ENCODE results near the gene THSD4.
"Not testable (repeated sequence)": the region's sequence is repeated elsewhere in the genome, so short reads cannot be mapped to it uniquely, and the experiment has no call there.

The THSD4 gene

DNA sequence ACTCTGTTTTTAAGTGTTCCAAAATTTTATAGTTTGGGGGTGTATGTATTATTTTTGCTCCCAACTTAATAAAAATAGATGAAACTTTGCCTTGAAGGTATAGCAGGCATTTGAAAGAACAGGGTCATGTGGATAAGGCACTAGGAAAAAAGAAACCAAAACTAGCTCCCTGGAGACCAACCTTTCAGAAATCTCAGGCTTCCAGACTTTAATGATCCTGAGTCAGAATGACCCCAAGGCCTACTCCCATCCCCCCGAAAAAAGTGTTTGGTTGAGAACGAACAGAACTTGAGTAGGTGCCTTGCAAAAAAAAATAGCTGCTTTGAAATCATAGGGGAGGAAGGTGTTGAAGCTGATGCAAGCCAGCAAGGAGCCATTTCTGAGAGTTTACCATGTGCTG, 309.5 kb downstream of the THSD4 start:
- DNase-seq (ENCODE audit: low read depth in 2 of 2): no peak

DNA sequence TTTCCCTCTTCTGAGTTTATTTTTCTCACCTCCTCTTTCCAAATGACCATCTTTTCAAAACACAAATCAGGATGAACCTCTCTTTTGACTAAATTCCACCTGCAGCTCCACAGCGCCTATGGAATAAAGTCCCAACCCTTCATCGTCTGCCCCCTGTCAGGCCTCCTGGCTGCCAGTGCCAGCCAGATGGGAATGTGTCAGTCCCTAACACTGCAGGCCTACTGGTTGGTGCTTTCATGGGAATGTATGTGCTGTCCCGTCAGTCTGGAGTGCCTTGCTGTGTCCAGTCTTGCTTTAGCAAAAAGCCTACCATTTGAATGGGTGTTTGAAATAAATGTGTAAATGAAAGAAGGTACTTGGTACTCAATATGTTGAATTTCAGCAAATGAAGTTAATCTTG, 310.1 kb downstream of the THSD4 start:
- no peak for DNase-seq (ENCODE audit: low read depth in 2 of 2)

DNA sequence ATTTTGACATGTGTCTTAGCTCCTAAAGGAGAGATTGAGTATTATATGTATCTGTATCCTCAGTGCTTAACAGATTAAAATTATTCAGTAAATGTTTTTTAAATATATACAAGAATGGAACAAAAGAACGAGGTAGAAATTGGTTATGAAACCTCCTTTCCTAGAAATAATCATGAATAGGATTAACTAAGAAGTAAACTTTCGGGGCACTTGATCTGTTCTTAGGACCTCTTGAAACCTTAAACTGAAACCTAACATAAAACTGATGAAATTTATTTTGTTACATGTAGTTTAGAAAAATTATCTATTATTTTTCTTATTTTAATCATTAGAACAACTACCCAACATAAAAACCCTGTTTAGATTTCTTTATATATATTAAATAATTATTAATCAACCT, 311.5 kb downstream of the THSD4 start:
- DNase-seq (ENCODE audit: low read depth in 2 of 2): no peak

DNA sequence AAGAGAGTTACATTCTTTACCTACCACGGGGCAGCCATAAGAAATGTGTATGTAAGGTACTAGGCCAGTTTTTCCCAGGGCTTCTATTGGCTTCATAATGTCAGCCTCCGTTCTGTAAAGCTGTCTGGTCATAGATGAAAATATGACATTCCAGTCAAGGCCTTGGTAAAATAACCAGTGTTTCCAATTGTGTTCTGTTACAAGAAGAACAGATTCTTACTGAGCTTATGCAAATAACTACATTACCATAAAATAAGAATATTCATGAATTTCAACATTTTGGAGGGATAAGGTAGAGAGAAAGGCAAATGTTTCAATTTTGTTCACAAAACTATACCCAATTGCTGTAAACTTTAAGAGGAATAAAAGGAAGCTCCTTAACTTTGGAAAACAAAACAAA, 315.5 kb downstream of the THSD4 start:
- no peak for DNase-seq (ENCODE audit: low read depth in 2 of 2)

DNA sequence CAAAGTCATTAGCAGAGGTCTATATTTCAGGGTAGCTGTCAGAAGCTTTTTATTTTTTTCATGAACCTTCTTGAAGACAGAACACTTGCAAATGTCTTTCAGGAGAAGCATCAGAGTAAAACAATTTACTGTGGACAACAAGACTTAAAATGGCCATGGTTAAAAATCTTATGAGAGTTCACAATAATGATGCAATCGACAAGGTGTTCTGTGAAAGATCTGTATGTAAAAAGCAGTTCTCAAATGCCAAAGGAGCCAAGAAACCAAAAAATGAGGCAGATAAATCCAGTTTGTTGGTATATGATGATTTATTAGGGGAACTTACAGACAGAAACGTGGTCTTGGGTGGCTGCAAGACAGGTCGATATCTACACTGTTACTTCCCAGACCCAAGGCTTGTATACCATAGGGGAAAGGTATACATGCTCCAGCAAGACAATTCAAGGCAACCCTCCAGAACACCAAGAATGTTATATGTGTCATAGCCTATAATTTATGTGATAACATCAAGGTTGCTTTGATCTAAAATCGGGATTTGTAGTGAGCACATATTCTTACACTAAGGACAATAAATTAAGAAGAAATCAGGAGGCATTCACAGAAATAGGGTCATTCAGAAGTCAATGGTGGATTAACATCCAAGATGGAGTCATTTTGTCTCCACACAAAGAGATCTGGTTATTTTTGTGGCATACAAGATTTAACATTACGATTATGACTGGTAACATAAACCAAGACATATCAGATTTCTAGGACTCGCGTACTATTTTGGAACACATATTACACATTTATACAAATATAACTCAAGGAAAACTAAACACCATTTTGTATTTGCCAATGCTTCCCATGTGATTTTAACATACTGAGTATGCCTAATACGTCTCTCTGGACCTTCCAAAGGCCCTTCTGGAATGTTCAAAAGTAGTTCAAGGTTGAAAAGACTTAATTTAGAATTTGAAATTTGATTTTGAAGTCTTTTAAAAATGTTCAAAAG, 316.4 kb downstream of the THSD4 start:
- DNase-seq (ENCODE audit: low read depth in 2 of 2): no peak

DNA sequence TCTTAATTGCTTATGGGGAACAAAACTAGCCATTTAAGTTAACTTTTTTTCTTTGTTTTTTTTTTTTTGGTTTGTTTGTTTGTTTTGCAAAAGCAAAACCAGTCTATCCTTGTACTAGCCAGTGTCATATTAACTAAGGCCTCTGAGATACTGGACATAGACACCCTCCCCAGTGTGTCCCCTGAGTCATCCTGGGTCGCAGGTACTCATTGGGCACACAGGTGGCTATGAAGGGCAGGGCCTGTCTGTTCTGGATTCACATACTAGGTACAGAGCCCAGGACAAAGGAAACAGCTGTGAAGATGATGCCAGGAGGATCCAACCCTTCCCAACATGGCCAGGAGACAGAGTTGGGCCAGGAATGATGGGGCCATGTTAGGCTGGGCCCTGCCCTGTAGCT, 318.1 kb downstream of the THSD4 start:
- no peak for DNase-seq (ENCODE audit: low read depth in 2 of 2)

DNA sequence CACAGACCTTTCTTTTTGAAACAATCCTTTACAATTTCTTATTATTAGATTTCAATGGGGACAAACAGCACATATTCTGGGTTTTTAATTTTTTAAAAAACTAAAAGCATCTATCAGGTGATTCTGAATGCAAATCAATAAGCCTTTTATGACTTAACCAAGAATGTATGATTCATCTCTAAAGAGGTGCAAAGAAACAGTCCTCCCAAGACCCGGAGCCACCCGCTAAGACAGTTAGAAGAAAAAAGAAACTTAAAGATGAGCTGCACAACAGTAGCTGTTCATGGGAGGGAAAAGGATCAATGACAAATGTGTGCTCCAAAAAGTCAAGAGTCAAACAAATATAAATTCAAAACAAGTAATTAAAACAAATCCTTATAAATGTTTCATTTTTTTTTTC, 319.5 kb downstream of the THSD4 start:
- no peak for DNase-seq (ENCODE audit: low read depth in 2 of 2)

DNA sequence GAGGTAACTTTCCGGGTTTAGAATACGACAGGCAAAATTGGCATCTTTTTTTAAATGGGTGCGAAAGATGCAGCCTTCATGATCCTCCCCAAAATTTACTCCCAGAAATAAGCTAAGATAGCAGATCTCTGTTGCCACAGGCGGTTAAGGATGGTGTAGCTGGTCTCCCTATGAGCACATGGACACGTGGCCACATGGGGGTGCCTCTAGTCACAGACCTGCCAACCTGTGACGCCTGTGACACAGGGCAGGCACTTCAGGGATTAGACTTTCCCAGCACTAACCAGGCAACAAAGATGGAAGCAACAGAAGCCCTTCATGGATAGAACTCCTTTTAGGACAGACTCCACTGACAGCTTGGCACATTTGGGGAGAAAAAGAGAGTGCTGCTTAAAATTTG, 320.3 kb downstream of the THSD4 start:
- no peak for DNase-seq (ENCODE audit: low read depth in 2 of 2)

DNA sequence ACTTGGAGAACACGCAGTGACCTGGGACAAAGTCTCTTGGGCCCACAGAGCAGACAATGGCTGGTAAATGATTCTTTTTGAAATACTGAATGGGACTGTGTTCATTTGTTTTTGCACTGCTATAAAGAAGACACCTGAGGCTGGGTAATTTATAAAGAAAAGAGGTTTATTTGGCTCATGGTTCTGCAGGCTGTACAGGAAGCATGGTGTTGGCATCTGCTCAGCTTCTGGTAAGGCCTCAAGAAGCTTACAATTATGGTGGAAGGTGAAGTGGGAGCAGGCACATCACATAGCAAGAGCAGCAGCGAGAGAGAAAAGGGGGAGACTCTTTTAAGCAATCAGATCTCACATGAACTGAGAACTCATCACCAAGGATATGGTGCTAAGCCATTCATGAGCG, 321.6 kb downstream of the THSD4 start:
- no peak for DNase-seq (ENCODE audit: low read depth in 2 of 2)

DNA sequence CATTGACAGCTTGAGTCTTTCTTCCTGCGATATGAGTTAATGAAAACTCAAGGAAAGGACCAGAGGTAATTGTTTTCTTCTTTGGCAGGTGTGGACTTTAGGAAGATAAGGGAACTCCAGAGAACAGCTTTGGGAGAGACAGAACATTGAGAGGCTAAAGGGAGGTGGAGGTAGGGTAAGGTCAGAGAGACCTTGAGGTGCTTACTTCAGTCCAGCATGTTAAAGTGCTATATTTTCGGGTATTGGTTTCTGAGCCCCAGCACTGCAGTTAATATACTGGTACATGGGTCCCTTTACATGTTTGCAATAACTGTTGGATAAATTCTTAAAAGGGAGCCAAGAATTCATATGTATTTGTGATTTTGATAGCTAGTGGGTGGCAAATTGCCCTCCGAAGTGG, 322.1 kb downstream of the THSD4 start:
- no peak for DNase-seq (ENCODE audit: low read depth in 2 of 2)

DNA sequence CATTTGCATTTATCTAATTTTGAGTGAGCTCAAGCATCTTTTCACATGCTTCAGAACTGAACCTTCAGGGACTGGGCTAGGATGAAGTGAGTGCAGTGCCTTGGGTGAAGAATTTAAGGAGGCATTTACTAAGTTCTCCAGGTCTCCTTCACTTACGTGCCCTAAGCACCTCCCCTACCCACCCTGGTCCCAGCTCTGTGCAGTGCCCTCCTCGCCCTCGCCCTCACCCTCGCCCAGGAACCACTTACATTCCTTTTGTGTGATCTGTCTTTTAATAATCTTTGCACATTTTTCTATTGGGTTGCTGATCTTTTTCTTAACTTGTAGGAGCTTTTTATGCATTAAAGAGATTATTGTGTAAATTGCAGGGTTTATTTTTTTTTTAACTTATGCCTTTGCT, 322.6 kb downstream of the THSD4 start:
- DNase-seq (ENCODE audit: low read depth in 2 of 2): no peak

DNA sequence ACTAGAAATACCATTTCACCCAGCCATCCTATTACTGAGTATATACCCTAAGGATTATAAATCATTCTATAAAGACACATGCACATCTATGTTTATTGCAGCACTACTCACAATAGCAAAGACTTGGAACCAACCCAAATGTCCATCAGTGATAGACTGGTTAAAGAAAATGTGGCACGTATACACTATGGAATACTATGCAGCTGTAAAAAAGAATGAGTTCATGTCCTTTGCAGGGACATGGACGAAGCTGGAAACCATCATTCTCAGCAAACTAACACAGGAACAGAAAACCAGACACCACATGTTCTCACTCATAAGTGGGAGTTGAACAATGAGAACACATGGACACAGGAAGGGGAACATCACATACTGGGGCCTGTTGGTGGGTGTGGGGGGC, 324.2 kb downstream of the THSD4 start:
- DNase-seq (ENCODE audit: low read depth in 2 of 2): not testable (repeated sequence)

DNA sequence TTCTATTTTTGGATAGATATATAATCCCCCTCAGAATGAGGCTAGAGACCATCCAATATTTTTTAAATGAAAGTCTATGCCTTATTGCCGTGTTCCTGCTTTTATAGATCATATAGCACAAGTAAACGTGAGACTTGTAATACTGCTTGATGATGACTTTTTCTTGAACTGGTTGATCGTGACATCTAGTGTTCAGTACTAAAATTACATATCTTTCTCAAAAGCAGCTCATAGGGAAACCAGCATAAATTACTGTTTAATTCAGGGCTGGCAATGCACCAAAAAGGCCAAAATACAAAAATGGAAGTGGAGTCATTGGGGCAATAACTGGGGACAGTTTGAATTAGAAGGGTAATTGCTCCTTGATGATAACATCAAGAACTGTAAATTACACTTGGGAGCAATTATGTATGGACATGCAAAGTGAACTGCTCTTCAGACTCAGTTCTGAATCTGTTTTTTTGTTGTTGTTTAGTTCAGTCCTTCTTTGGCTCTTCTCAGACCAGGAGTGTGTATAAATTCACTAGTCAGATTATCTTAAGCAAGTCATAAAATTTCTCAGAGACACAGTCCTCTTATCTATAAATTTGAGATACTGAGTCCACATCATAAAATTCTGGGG, 325.3 kb downstream of the THSD4 start:
- no peak for DNase-seq (ENCODE audit: low read depth in 2 of 2)

DNA sequence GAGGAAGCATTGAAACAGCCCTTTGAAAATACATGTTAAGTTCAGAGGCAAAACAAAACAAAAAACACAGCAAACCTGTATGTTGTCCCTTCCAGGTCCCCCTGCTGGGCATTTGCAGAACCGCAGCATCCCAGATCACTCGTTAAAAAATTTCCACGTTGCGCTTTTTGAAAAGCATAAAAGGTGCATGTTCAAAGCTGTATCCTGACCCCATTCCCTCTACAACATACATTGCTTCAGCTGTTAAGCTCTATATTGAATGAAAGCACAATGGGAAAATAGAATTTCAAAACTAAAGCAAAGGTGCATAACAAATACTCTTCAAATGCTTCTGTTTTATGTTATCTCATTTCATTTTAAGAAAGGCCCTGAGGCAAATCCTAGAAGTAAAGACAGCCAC, 328.3 kb downstream of the THSD4 start:
- DNase-seq (ENCODE audit: low read depth in 2 of 2): peak in 1 of 2 donors; percentile 4

DNA sequence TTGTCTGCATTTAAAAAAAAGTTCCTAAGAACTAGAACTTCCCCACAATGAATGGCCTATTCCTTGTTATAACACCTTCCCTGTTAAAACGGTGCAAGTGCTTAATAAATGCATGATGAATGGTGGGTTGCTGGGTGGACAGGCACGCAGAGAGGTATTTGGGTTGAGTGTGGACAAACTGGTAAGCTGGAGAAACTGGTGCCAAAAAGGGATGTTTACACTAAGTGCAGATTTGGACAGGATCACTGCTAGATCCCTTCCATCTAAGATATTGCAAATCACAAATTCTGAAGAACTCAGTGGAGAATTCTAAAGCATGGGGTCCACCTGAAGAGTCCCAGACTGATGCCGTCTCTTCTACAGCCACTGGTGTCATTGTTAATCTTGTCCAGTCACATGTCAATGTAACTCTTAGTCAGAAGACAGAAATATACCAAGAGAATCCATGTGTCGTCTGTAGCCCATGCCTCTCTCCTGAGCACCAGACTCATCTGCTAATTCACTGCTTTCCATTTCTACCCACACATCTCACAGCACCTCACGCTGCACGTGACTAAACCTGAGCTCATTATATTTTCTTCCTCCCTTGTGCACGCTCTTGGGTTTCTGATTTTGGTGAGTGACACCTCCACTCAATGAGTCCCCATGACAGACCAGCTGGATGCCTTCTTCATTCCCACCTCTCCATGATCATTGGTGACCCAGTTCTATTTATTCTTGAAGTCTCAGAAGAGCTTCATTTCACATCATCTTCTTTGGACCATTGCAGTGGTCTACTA, 328.9 kb downstream of the THSD4 start:
- DNase-seq (ENCODE audit: low read depth in 2 of 2): no peak

DNA sequence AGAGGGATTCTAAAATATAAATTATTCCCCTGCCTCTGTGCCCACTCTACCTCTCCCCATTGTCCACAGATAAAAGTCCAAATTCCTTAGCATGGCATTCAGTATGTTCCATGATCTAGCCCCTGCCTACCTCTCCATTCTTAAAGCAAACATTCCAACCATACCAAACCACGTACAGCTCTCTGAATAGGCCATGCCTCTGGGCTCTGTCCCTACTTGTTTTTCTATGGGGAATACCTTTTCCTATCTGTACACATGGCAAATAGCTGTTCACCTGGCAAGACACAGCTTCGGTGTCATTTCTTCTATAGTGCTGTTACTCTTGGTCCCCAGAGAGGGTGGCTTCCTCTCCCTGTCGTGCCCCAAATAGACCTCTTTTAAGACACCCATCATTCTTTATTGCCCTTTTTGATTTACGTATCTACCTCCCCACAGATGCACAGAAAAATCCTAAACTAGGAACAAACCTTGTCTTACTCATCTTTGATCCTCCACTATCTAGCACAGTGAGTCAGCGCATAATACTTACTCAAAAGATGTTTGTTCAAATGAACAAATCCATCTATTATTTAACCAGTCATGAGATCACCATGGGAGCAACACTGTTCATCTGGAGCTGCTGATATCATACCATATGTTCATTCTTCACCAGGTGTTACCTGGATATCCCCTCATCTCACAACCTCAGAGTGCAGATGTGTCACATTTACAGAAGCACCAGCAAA, 329.8 kb downstream of the THSD4 start:
- DNase-seq (ENCODE audit: low read depth in 2 of 2): no peak

DNA sequence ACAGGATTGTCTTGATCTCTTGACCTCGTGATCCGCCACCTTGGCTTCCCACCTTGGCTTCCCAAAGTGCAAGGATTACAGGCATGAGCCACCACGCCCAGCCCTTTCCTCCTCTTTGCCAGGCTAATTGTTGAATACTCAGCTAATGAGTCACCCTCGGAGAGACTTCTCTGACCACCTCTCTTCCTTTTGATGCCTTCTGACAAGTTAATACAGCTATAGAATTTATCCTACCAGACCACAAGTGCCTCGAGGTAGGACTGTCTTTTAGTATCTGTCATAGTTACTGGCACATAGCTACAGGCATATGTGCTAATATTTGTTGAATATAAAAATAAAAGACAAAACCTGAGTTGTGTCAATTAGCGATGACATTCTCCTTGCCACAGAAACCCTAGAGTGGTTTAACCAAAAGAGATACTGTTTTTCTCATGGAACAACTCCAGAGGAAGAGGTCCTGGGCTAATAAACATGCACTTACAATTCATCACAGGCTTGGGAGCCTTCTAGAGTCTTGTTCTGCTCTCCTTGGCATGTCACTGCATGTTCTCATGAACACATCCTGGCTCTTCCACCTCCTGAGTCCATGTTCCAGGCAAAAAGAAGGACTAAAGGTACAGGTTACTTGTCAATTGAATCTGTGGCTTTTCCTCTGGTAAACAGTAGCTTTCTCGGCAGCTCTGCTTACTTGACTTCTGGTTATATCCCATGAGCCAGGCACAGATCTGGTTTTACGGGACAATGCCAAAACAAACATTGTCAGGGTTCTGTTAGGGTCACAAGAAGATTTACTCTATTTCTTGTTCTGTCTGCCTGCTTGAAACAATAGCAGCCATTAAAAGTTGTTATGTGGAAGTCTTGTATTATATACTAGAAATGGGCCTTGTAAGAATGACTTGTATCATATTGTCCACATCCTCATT, 332.3 kb downstream of the THSD4 start:
- no peak for DNase-seq (ENCODE audit: low read depth in 2 of 2)

DNA sequence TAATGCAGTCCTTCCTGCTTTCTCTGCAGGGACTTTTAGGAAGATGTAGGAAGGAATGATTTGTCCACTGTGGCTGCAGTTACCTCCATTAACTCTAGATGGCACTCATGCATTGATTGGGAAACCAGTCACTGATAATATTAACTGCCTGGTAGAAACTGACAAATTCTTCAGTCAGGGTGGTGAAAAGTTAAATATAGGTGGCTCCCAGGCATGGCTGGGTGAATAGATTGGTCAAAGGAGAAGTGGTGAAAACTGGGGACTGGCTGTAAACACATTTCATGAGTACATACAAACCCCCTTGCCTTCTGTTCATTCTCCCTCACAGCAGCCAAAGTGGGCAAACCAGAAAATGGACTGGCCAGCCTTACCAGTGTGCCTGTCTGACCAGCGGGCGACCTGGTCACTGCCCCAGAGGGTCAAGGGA, 333.4 kb downstream of the THSD4 start:
- no peak for DNase-seq (ENCODE audit: low read depth in 2 of 2)

DNA sequence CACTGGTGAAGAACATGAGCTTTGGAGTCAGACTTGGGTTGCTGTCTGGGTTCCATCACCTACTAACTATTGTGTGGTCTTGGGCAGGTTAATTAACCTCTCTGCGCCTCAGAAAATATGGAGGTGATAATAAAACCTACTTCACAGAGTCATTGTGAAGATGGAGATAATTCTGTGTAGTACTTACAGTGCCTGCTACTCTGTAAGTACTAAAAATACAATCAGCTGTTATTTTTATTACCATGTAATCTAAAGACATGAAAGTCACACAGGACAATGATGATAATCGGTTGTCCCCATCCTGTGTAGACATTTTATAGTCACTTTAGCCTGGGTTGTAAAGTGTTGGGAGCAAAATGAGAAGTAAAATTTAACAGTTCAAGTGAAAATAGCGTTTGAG, 334.1 kb downstream of the THSD4 start:
- DNase-seq (ENCODE audit: low read depth in 2 of 2): no peak

DNA sequence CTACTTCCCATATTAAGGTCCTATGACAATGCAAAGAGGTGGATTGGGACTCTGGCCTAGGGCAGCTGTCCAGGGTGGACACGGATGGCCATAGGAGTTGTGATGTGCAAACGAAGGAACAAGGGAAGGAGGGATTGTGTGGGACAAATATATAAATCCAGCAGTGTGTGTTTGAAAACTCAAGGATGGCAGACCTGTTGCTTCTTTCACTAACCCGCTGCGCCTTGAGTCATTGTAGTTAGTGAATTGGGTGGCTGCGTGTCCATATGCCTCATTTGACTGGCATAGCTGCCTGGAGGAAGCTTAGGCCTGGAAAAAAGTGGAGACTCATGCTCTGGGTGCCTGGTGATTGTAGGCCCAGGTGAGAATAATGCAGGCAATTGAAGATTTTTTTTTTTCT, 334.7 kb downstream of the THSD4 start:
- DNase-seq (ENCODE audit: low read depth in 2 of 2): no peak

DNA sequence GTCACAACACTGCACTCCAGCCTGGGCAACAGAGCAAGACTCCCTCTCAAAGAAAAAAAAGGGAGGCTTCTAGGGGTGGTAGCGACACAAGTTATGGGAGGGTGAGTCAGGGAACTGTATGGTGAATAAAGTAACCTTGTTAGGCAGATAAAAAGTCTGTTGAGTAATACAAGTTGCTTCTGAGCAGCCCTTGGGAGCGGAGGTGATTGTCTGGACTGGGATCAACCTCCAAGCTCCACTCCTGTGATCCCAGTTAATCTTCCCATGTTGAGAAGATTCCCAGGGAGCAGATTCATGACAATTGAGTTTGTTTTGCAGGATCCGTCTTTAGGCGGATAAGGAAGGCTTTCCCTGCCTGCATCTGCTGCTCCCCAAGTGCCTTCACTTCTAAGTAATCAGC, 335.9 kb downstream of the THSD4 start:
- no peak for DNase-seq (ENCODE audit: low read depth in 2 of 2)
